Smooth muscle cell (in vitro differentiated cells): ENCODE measurements around the gene COG2. TPM values are rescaled to one million over a fixed set of nuclear protein-coding genes. Genes with fewer than 3 reads are reported as not detected.
A peak's percentile ranks its signal among the peaks of the same experiment; 100 is the strongest.

Source experiments
- DNase-seq: peaks from one replicate; lab custom pipeline; 2025; ENCODE audit not compliant: unreplicated experiment; lab: John Stamatoyannopoulos, UW
- H2AFZ ChIP-seq: fragments of 200-600 bp; sonication (generic); 2 replicates; pipeline ENCODE4 v1.6.0; 2016; ENCODE audit warnings: antibody characterized with exemption, low read depth, mild to moderate bottlenecking
- H3F3A ChIP-seq: fragments of 200-600 bp; sonication (generic); 2 replicates; pipeline ENCODE4 v1.6.0; 2017; ENCODE audit warnings: antibody characterized with exemption, low read depth
- H3K27ac ChIP-seq: fragments of 200-600 bp; sonication (generic); 2 replicates; pipeline ENCODE4 v1.5.1; 2016; ENCODE audit warnings: low read depth, mild to moderate bottlenecking
- H3K27me3 ChIP-seq: fragments of 200-600 bp; sonication (generic); 2 replicates; pipeline ENCODE4 v1.6.1; 2016; ENCODE audit warnings: low read depth, mild to moderate bottlenecking
- H3K36me3 ChIP-seq: fragments of 200-600 bp; sonication (generic); 2 replicates; pipeline ENCODE4 v1.5.1; 2016; ENCODE audit warnings: low read depth
- H3K4me1 ChIP-seq: fragments of 200-600 bp; sonication (generic); 2 replicates; pipeline ENCODE4 v1.5.1; 2016; ENCODE audit warnings: low read depth
- H3K4me2 ChIP-seq: fragments of 200-600 bp; sonication (generic); 2 replicates; pipeline ENCODE4 v1.6.0; 2016; ENCODE audit warnings: mild to moderate bottlenecking
- H3K4me3 ChIP-seq: fragments of 200-600 bp; sonication (generic); 2 replicates; pipeline ENCODE4 v1.5.1; 2016; ENCODE audit warnings: mild to moderate bottlenecking
- H3K79me2 ChIP-seq: fragments of 200-600 bp; sonication (generic); 2 replicates; pipeline ENCODE4 v1.6.0; 2016; ENCODE audit warnings: low read depth, mild to moderate bottlenecking
- H3K9ac ChIP-seq: fragments of 200-600 bp; sonication (generic); 2 replicates; pipeline ENCODE4 v1.6.0; 2016; ENCODE audit warnings: low read depth
- H3K9me3 ChIP-seq: fragments of 200-600 bp; sonication (generic); replicated peaks from 2 replicates; pipeline ENCODE4 v1.5.1; 2016; ENCODE audit warnings: low read depth
- H4K20me1 ChIP-seq: fragments of 200-600 bp; sonication (generic); 2 replicates; pipeline ENCODE4 v1.6.0; 2016; ENCODE audit warnings: low read depth
- CTCF ChIP-seq: fragments of 200-600 bp; sonication (generic); IDR thresholded peaks from 2 replicates; pipeline ENCODE4 v1.5.1; 2017; ENCODE audit warnings: borderline replicate concordance, mild to moderate bottlenecking, antibody characterized with exemption; ENCODE audit not compliant: insufficient read depth, poor library complexity, severe bottlenecking
- WGBS: methylation state at CpG from one replicate; pipeline ENCODE4 v1.1.7; 2016; ENCODE audit warnings: low lambda C conversion rate; 5-methylcytosine and 5-hydroxymethylcytosine counted together
- polyA plus RNA-seq: library from polyadenylated mRNA; unstranded; fragments of >200 nt; fragmentation: Nextera tagmentation; extraction: Ambion mirVana; gene quantifications from 2 replicates; pipeline ENCODE4 v1.2.1, GENCODE V29; 2016
- total RNA-seq: library from RNA; depleted of rRNA; stranded (reverse); fragments of >200 nt; gene quantifications from 2 replicates; pipeline ENCODE4 v1.2.3, GENCODE V29; 2014

The COG2 gene
- total and polyA plus RNA-seq, 2 experiments from 2014 or later = 16.5 to 23.8 TPM

GRCh38 chr1:230680300-230681025 lies 38.2 kb downstream of the COG2 start:
- no peak for TF ChIP-seq CTCF
- H2AFZ ChIP-seq = no peak overlapping the region
- 61% methylated on average over 4 of the region's 4 CpGs for WGBS
- DNase-seq = no peak
- no peaks in the 10 kb centered on the region for H3K9me3 ChIP-seq
- no peaks in the 10 kb centered on the region for H3K4me1 ChIP-seq
- H3K27ac ChIP-seq = no peak overlapping the region
- peaks cover 17% of the 10 kb centered on the region for H3K36me3 ChIP-seq
- H3K4me3 ChIP-seq = no peak overlapping the region
- H4K20me1 ChIP-seq = no peaks in the 10 kb centered on the region
- H3K4me2 ChIP-seq = no peak overlapping the region
- no peaks in the 10 kb centered on the region for H3K79me2 ChIP-seq
- no peaks in the 10 kb centered on the region for H3K27me3 ChIP-seq
- no peaks in the 10 kb centered on the region for H3F3A ChIP-seq
- H3K9ac ChIP-seq = no peak overlapping the region

GRCh38 chr1:230681599-230681998 lies 39.3 kb downstream of the COG2 start:
- H3K27ac ChIP-seq = peak overlapping the region; percentile 27
- H3K4me1 ChIP-seq = no peaks in the 10 kb centered on the region
- WGBS = 23% methylated on average over 2 of the region's 2 CpGs
- peaks cover 10% of the 10 kb centered on the region for H3K36me3 ChIP-seq
- H3K79me2 ChIP-seq = no peaks in the 10 kb centered on the region
- no peaks in the 10 kb centered on the region for H3F3A ChIP-seq
- TF ChIP-seq CTCF = no peak
- H3K4me2 ChIP-seq = peak overlapping the region; percentile 12
- no peak overlapping the region for H2AFZ ChIP-seq
- H4K20me1 ChIP-seq = no peaks in the 10 kb centered on the region
- H3K4me3 ChIP-seq = no peak overlapping the region
- peak overlapping the region; percentile 4 for H3K9ac ChIP-seq
- DNase-seq = no peak
- H3K27me3 ChIP-seq = no peaks in the 10 kb centered on the region
- no peaks in the 10 kb centered on the region for H3K9me3 ChIP-seq

- H3K4me2 ChIP-seq = peak overlapping the region; percentile 12
- WGBS = 72% methylated on average over 3 of the region's 3 CpGs
These were observed 40.0 kb downstream of the COG2 start for GRCh38 chr1:230682274-230682673.

More at GRCh38 chr1:230682274-230682673, 40.0 kb downstream of the COG2 start:
- Histone ChIP-seq H3K4me3 (no peak overlapping the region), H3K9ac (no peak overlapping the region), H3K4me1 (no peaks in the 10 kb centered on the region), H3K27me3 (no peaks in the 10 kb centered on the region), H2AFZ (no peak overlapping the region), H4K20me1 (no peaks in the 10 kb centered on the region), H3K79me2 (no peaks in the 10 kb centered on the region), H3K36me3 (peaks cover 9% of the 10 kb centered on the region), H3K9me3 (no peaks in the 10 kb centered on the region), H3K27ac (peak overlapping the region; percentile 5), H3F3A (no peaks in the 10 kb centered on the region)
- DNase-seq = no peak
- TF ChIP-seq CTCF = no peak
